Suprapubic skin (tissue), 3 donors: ENCODE measurements around the gene BPHL.

Experiments used
- CTCF ChIP-seq, 2 donors: fragments of 200-600 bp in 1 of 2; fragments of 450-650 bp in 1 of 2; sonication (generic) in 1 of 2; IDR thresholded peaks; one replicate each; pipeline ENCODE4 v1.5.1; 2016 to 2019; ENCODE audit warnings: antibody characterized with exemption in 2 of 2, mild to moderate bottlenecking in 1 of 2, moderate library complexity in 1 of 2
- POLR2AphosphoS5 ChIP-seq, 3 donors: sonication (generic); formaldehyde crosslinking; IDR thresholded peaks; one replicate each; pipeline ENCODE4 v1.6.1; 2017; ENCODE audit warnings: antibody characterized with exemption in 3 of 3

DNA sequence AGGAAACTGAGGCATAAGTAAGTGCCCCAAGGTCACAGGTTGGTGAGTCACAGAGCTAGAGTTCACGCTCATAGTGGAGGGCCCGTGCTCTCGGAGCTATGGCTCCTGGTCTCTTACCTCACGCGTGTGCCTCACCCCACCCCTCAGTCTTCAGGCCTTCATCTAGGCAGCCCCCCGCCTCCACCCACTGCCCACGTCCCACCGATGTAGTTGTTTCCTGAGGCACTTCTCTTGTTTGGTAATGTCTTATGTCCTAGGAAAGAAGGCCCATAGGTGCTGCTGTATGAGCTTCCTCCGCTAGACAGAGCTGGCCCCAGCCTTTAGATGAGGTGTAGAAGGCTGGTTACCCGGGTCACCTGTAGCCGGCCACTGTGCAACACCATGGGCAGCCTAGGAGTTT is 45.1 kb upstream of the BPHL start:
- TF ChIP-seq CTCF (IDR thresholded peaks at IDR 0.05), result no peak
- no peak for TF ChIP-seq POLR2AphosphoS5 (IDR thresholded peaks at IDR 0.05)
